ENCODE measurements around the gene ABLIM1.

ABLIM1 gene

GRCh38 chr10:114408112-114408967, 249.7 kb downstream of the ABLIM1 start:
- no peak for DNase-seq (ENCODE audit: low read depth)

- no peak for DNase-seq (ENCODE audit: low read depth)
Measured at GRCh38 chr10:114406455-114406854, 251.6 kb downstream of the ABLIM1 start.

- no peak for DNase-seq (ENCODE audit: low read depth)
Measured at GRCh38 chr10:114405011-114405350, 253.1 kb downstream of the ABLIM1 start.

GRCh38 chr10:114404171-114405010, 253.7 kb downstream of the ABLIM1 start, which contains the start of gene AFAP1L2:
Gene AFAP1L2, minus strand, starts transcription at chr10:114404502. Its CDS starts 47 bp downstream, at chr10:114404455.
- DNase-seq (ENCODE audit: low read depth), result no peak

- DNase-seq (ENCODE audit: low read depth), result no peak
Measured at GRCh38 chr10:114403541-114404161, 254.4 kb downstream of the ABLIM1 start.

GRCh38 chr10:114402871-114403540, 255.1 kb downstream of the ABLIM1 start:
- DNase-seq (ENCODE audit: low read depth), result no peak

- DNase-seq (ENCODE audit: low read depth), result no peak
Measured at GRCh38 chr10:114402233-114402632, 255.8 kb downstream of the ABLIM1 start.

GRCh38 chr10:114401195-114401791, 256.8 kb downstream of the ABLIM1 start:
- DNase-seq (ENCODE audit: low read depth), result no peak

GRCh38 chr10:114400091-114400490, 258.0 kb downstream of the ABLIM1 start:
- DNase-seq (ENCODE audit: low read depth), result no peak

GRCh38 chr10:114399576-114399975, 258.5 kb downstream of the ABLIM1 start:
- no peak for DNase-seq (ENCODE audit: low read depth)

GRCh38 chr10:114398587-114399331, 259.3 kb downstream of the ABLIM1 start:
- no peak for DNase-seq (ENCODE audit: low read depth)

GRCh38 chr10:114397651-114398145, 260.4 kb downstream of the ABLIM1 start:
- no peak for DNase-seq (ENCODE audit: low read depth)

GRCh38 chr10:114396464-114396863, 261.6 kb downstream of the ABLIM1 start:
- no peak for DNase-seq (ENCODE audit: low read depth)

GRCh38 chr10:114395366-114396022, 262.6 kb downstream of the ABLIM1 start:
- DNase-seq (ENCODE audit: low read depth), result no peak

GRCh38 chr10:114394531-114394930, 263.5 kb downstream of the ABLIM1 start:
- no peak for DNase-seq (ENCODE audit: low read depth)

- DNase-seq (ENCODE audit: low read depth), result no peak
Measured at GRCh38 chr10:114393886-114394285, 264.2 kb downstream of the ABLIM1 start.

GRCh38 chr10:114393482-114393881, 264.6 kb downstream of the ABLIM1 start:
- no peak for DNase-seq (ENCODE audit: low read depth)

GRCh38 chr10:114392112-114392835, 265.8 kb downstream of the ABLIM1 start:
- DNase-seq (ENCODE audit: low read depth), result no peak

- no peak for DNase-seq (ENCODE audit: low read depth)
Measured at GRCh38 chr10:114391599-114391998, 266.5 kb downstream of the ABLIM1 start.

Measured in HS-27A (cell line).